ENCODE results near the gene GRK4.
A peak's percentile ranks its signal among the peaks of the same experiment; 100 is the strongest.

The GRK4 gene

GRCh38 chr4:2925931-2926860 lies 37.2 kb upstream of the GRK4 start:
- no peak overlapping the region for H3K4me3 ChIP-seq (ENCODE audit: low read length)
- no peaks in the 10 kb centered on the region for H3K9me3 ChIP-seq (ENCODE audit: low read length)
- H3K27me3 ChIP-seq (ENCODE audit: insufficient read depth, low read length): no peaks in the 10 kb centered on the region
- no peak overlapping the region for H2AFZ ChIP-seq (ENCODE audit: low read depth, low read length)
- peaks cover 76% of the 10 kb centered on the region for H3K36me3 ChIP-seq (ENCODE audit: insufficient read depth, low read length)
- peaks cover 2% of the 10 kb centered on the region for H3K4me1 ChIP-seq (ENCODE audit: insufficient read depth, low read length)

GRCh38 chr4:2927016-2927695 lies 36.2 kb upstream of the GRK4 start:
- Histone ChIP-seq H2AFZ (ENCODE audit: low read depth, low read length) (no peak overlapping the region), H3K36me3 (ENCODE audit: insufficient read depth, low read length) (peaks cover 82% of the 10 kb centered on the region), H3K27me3 (ENCODE audit: insufficient read depth, low read length) (no peaks in the 10 kb centered on the region), H3K4me1 (ENCODE audit: insufficient read depth, low read length) (peaks cover 2% of the 10 kb centered on the region), H3K4me3 (ENCODE audit: low read length) (no peak overlapping the region), H3K9me3 (ENCODE audit: low read length) (no peaks in the 10 kb centered on the region)

GRCh38 chr4:2927696-2928075 lies 35.7 kb upstream of the GRK4 start:
- Histone ChIP-seq H3K4me1 (ENCODE audit: insufficient read depth, low read length) (no peaks in the 10 kb centered on the region), H3K36me3 (ENCODE audit: insufficient read depth, low read length) (peaks cover 79% of the 10 kb centered on the region), H2AFZ (ENCODE audit: low read depth, low read length) (no peak overlapping the region), H3K4me3 (ENCODE audit: low read length) (no peak overlapping the region), H3K27me3 (ENCODE audit: insufficient read depth, low read length) (no peaks in the 10 kb centered on the region), H3K9me3 (ENCODE audit: low read length) (no peaks in the 10 kb centered on the region)

- no peak overlapping the region for H3K4me3 ChIP-seq (ENCODE audit: low read length)
- peaks cover 78% of the 10 kb centered on the region for H3K36me3 ChIP-seq (ENCODE audit: insufficient read depth, low read length)
- no peaks in the 10 kb centered on the region for H3K9me3 ChIP-seq (ENCODE audit: low read length)
- H3K4me1 ChIP-seq (ENCODE audit: insufficient read depth, low read length): peaks cover under 1% of the 10 kb centered on the region
- no peak overlapping the region for H2AFZ ChIP-seq (ENCODE audit: low read depth, low read length)
- H3K27me3 ChIP-seq (ENCODE audit: insufficient read depth, low read length): no peaks in the 10 kb centered on the region
These were observed 34.9 kb upstream of the GRK4 start for GRCh38 chr4:2928242-2929176.

- H2AFZ ChIP-seq (ENCODE audit: low read depth, low read length): no peak overlapping the region
- H3K36me3 ChIP-seq (ENCODE audit: insufficient read depth, low read length): peaks cover 71% of the 10 kb centered on the region
These were observed 33.9 kb upstream of the GRK4 start for GRCh38 chr4:2929469-2929868.

GRCh38 chr4:2930135-2930757 lies 33.1 kb upstream of the GRK4 start:
- Histone ChIP-seq H3K36me3 (ENCODE audit: insufficient read depth, low read length) (peaks cover 63% of the 10 kb centered on the region), H3K4me1 (ENCODE audit: insufficient read depth, low read length) (peaks cover 4% of the 10 kb centered on the region), H3K27me3 (ENCODE audit: insufficient read depth, low read length) (no peaks in the 10 kb centered on the region), H2AFZ (ENCODE audit: low read depth, low read length) (no peak overlapping the region), H3K9me3 (ENCODE audit: low read length) (no peaks in the 10 kb centered on the region), H3K4me3 (ENCODE audit: low read length) (no peak overlapping the region)

More at GRCh38 chr4:2929469-2929868, 33.9 kb upstream of the GRK4 start:
- Histone ChIP-seq H3K4me1 (ENCODE audit: insufficient read depth, low read length) (peaks cover 3% of the 10 kb centered on the region), H3K4me3 (ENCODE audit: low read length) (no peak overlapping the region), H3K9me3 (ENCODE audit: low read length) (no peaks in the 10 kb centered on the region), H3K27me3 (ENCODE audit: insufficient read depth, low read length) (no peaks in the 10 kb centered on the region)

GRCh38 chr4:2930758-2931511 lies 32.4 kb upstream of the GRK4 start:
- Histone ChIP-seq H3K4me1 (ENCODE audit: insufficient read depth, low read length) (peaks cover 11% of the 10 kb centered on the region), H3K36me3 (ENCODE audit: insufficient read depth, low read length) (peaks cover 57% of the 10 kb centered on the region), H3K27me3 (ENCODE audit: insufficient read depth, low read length) (no peaks in the 10 kb centered on the region), H3K4me3 (ENCODE audit: low read length) (no peak overlapping the region), H2AFZ (ENCODE audit: low read depth, low read length) (no peak overlapping the region), H3K9me3 (ENCODE audit: low read length) (no peaks in the 10 kb centered on the region)

- Histone ChIP-seq H3K27me3 (ENCODE audit: insufficient read depth, low read length) (no peaks in the 10 kb centered on the region), H3K4me3 (ENCODE audit: low read length) (no peak overlapping the region), H3K36me3 (ENCODE audit: insufficient read depth, low read length) (peaks cover 51% of the 10 kb centered on the region), H2AFZ (ENCODE audit: low read depth, low read length) (no peak overlapping the region), H3K9me3 (ENCODE audit: low read length) (no peaks in the 10 kb centered on the region), H3K4me1 (ENCODE audit: insufficient read depth, low read length) (peaks cover 15% of the 10 kb centered on the region)
These were observed 31.7 kb upstream of the GRK4 start for GRCh38 chr4:2931512-2932301.

GRCh38 chr4:2932321-2932950 lies 30.9 kb upstream of the GRK4 start:
- H3K36me3 ChIP-seq (ENCODE audit: insufficient read depth, low read length): peaks cover 51% of the 10 kb centered on the region
- H3K9me3 ChIP-seq (ENCODE audit: low read length): no peaks in the 10 kb centered on the region
- no peak overlapping the region for H2AFZ ChIP-seq (ENCODE audit: low read depth, low read length)
- H3K27me3 ChIP-seq (ENCODE audit: insufficient read depth, low read length): no peaks in the 10 kb centered on the region
- peaks cover 15% of the 10 kb centered on the region for H3K4me1 ChIP-seq (ENCODE audit: insufficient read depth, low read length)
- no peak overlapping the region for H3K4me3 ChIP-seq (ENCODE audit: low read length)

- Histone ChIP-seq H3K4me3 (ENCODE audit: low read length) (peak overlapping the region; percentile 61), H3K4me1 (ENCODE audit: insufficient read depth, low read length) (peaks cover 15% of the 10 kb centered on the region), H2AFZ (ENCODE audit: low read depth, low read length) (no peak overlapping the region), H3K9me3 (ENCODE audit: low read length) (no peaks in the 10 kb centered on the region), H3K27me3 (ENCODE audit: insufficient read depth, low read length) (no peaks in the 10 kb centered on the region), H3K36me3 (ENCODE audit: insufficient read depth, low read length) (peaks cover 51% of the 10 kb centered on the region)
These were observed 30.3 kb upstream of the GRK4 start for GRCh38 chr4:2932951-2933565.

GRCh38 chr4:2933566-2934076 lies 29.8 kb upstream of the GRK4 start:
- no peaks in the 10 kb centered on the region for H3K27me3 ChIP-seq (ENCODE audit: insufficient read depth, low read length)
- peak overlapping the region; percentile 61 for H3K4me3 ChIP-seq (ENCODE audit: low read length)
- H2AFZ ChIP-seq (ENCODE audit: low read depth, low read length): no peak overlapping the region
- peaks cover 49% of the 10 kb centered on the region for H3K36me3 ChIP-seq (ENCODE audit: insufficient read depth, low read length)
- H3K4me1 ChIP-seq (ENCODE audit: insufficient read depth, low read length): peaks cover 15% of the 10 kb centered on the region
- no peaks in the 10 kb centered on the region for H3K9me3 ChIP-seq (ENCODE audit: low read length)
